Endodermal cell (in vitro differentiated cells): ENCODE measurements around the gene FAM98B. TPM values are rescaled to one million over a fixed set of nuclear protein-coding genes. Genes with fewer than 3 reads are reported as not detected.

Experiments
- DNase-seq: peaks from one replicate; pipeline ENCODE4 v3.0.0-alpha.2; 2017
- H3K27ac ChIP-seq: 2 replicates; pipeline ENCODE4 v1.5.1; 2013; ENCODE audit warnings: mild to moderate bottlenecking, low read depth, low read length, moderate library complexity
- H3K27me3 ChIP-seq: 2 replicates; pipeline ENCODE4 v1.6.1; 2013; ENCODE audit warnings: mild to moderate bottlenecking, low read length, moderate library complexity; ENCODE audit not compliant: insufficient read depth, control insufficient read depth, poor library complexity, severe bottlenecking
- H3K36me3 ChIP-seq: 2 replicates; pipeline ENCODE4 v1.7.0; 2013; ENCODE audit warnings: mild to moderate bottlenecking, low read length, moderate library complexity; ENCODE audit not compliant: control insufficient read depth, insufficient read depth
- H3K4me1 ChIP-seq: one replicate; pipeline ENCODE4 v1.7.0; 2013; ENCODE audit warnings: low read length; ENCODE audit not compliant: control insufficient read depth, insufficient read depth
- H3K4me3 ChIP-seq: 2 replicates; pipeline ENCODE4 v1.5.1; 2013; ENCODE audit warnings: mild to moderate bottlenecking, low read length, moderate library complexity
- H3K9ac ChIP-seq: 2 replicates; pipeline ENCODE4 v1.6.1; 2013; ENCODE audit warnings: mild to moderate bottlenecking, low read length, moderate library complexity; ENCODE audit not compliant: poor library complexity, severe bottlenecking; ENCODE audit errors: extremely low read depth
- H3K9me3 ChIP-seq: 2 replicates; pipeline ENCODE4 v1.6.1; 2013; ENCODE audit warnings: mild to moderate bottlenecking, low read length, moderate library complexity; ENCODE audit not compliant: control insufficient read depth
- H3K27ac Mint-ChIP-seq: 2 replicates; pipeline ENCODE4 v1.8.0; 2020; ENCODE audit warnings: mixed read lengths
- H3K27me3 Mint-ChIP-seq: 2 replicates; pipeline ENCODE4 v1.8.0; 2021; ENCODE audit warnings: mild to moderate bottlenecking, mixed read lengths; ENCODE audit not compliant: insufficient read depth
- H3K36me3 Mint-ChIP-seq: 2 replicates; pipeline ENCODE4 v1.8.0; 2020; ENCODE audit warnings: low read depth, mixed read lengths
- H3K4me1 Mint-ChIP-seq: 2 replicates; pipeline ENCODE4 v1.8.0; 2020; ENCODE audit warnings: mixed read lengths
- H3K4me3 Mint-ChIP-seq: 2 replicates; pipeline ENCODE4 v1.8.0; 2020; ENCODE audit warnings: mild to moderate bottlenecking, moderate library complexity, mixed read lengths
- H3K9me3 Mint-ChIP-seq: 2 replicates; pipeline ENCODE4 v1.8.0; 2020; ENCODE audit warnings: mild to moderate bottlenecking, mixed read lengths
- WGBS, 2 experiments: methylation state at CpG; one replicate each; pipeline versions ENCODE4 v1.1.5 to v1.1.7; 2013; ENCODE audit warnings: missing lambda C conversion rate in 2 of 2, mixed read lengths in 1 of 2; ENCODE audit not compliant: insufficient coverage in 1 of 2, insufficient read length in 1 of 2; 5-methylcytosine and 5-hydroxymethylcytosine counted together
- total RNA-seq, 2 donors: library from RNA; stranded (reverse); fragmentation: NEBNext Ultra II Directional in 1 of 2; extraction: Animal tissue kit (Norgen Biotek cat#: 25700) in 1 of 2; gene quantifications; 2 replicates in 1 of 2; 3 replicates in 1 of 2; pipeline ENCODE4 v1.2.1, GENCODE V29; 2021
- TF ChIP-seq, protein P1 (sequence below): fragments of 200-600 bp; sonication (generic); conservative IDR thresholded peaks from 2 replicates; pipeline ENCODE4 v1.5.0; 2021; ENCODE audit warnings: antibody characterized with exemption, mild to moderate bottlenecking

The FAM98B gene
- total RNA-seq, 2 donors from 2014 or later, result 54.3 to 55.9 TPM

DNA sequence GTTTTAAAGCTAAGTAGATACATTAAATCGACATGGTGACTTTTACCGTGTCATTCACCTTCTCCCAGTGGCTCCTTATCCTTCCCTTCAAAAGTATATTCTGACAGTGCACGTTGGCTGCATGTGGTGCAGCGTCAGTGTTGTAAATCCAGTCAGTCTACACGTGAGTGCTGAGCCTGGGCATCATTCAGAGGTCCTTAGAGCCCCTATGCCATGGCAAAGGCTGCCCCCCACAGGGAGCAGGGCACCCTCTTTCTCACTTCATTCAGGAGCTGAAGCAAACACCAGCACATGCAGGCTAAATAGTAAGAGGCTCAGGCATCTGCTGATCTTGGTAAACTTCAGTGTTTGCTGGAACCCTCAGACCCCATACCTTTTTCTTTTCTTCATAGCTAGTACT is 67.4 kb downstream of the FAM98B start:
- Mint-ChIP-seq H3K4me3 (no peak overlapping the region), H3K4me1 (peaks cover 3% of the 10 kb centered on the region), H3K27ac (no peak overlapping the region), H3K27me3 (peaks cover 10% of the 10 kb centered on the region), H3K9me3 (no peaks in the 10 kb centered on the region), H3K36me3 (peaks cover 6% of the 10 kb centered on the region)
- H3K27ac ChIP-seq, result no peak overlapping the region
- H3K4me3 ChIP-seq, result no peak overlapping the region
- WGBS, 2 experiments, result 81 to 90% methylated on average over 4 to 5 of the region's 5 CpGs
- DNase-seq, result no peak
- no peaks in the 10 kb centered on the region for H3K9me3 ChIP-seq
- H3K27me3 ChIP-seq, result peaks cover 1% of the 10 kb centered on the region
- H3K36me3 ChIP-seq, result no peaks in the 10 kb centered on the region
- no peak overlapping the region for H3K9ac ChIP-seq
- H3K4me1 ChIP-seq, result no peaks in the 10 kb centered on the region
- TF ChIP-seq, protein P1, sequence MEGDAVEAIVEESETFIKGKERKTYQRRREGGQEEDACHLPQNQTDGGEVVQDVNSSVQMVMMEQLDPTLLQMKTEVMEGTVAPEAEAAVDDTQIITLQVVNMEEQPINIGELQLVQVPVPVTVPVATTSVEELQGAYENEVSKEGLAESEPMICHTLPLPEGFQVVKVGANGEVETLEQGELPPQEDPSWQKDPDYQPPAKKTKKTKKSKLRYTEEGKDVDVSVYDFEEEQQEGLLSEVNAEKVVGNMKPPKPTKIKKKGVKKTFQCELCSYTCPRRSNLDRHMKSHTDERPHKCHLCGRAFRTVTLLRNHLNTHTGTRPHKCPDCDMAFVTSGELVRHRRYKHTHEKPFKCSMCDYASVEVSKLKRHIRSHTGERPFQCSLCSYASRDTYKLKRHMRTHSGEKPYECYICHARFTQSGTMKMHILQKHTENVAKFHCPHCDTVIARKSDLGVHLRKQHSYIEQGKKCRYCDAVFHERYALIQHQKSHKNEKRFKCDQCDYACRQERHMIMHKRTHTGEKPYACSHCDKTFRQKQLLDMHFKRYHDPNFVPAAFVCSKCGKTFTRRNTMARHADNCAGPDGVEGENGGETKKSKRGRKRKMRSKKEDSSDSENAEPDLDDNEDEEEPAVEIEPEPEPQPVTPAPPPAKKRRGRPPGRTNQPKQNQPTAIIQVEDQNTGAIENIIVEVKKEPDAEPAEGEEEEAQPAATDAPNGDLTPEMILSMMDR, result no peak

GRCh38 chr15:38522922-38523321 is 69.0 kb downstream of the FAM98B start:
- no peak overlapping the region for H3K27ac Mint-ChIP-seq

DNA sequence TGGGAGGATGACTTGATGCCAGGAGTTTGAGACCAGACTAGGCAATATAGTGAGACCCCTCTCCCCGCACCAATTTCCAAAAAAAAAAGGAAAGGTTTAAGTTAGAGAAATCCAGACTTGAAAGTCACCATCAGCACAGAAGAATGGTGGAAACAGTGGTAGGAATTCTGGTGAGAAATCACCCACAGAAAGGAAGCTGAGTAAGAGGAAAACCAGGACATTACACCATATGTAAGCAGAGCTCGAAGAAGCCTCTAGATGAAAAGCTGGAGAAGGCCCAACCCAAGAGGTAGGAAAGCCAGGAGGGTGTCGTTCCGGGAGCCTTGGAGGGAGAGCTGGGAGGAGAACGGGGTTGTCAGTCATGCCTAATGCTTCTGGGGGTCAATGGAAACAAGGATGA is 70.2 kb downstream of the FAM98B start:
- 90 to 93% methylated on average over 4 to 5 of the region's 5 CpGs for WGBS, 2 experiments
- H3K9me3 ChIP-seq, result no peaks in the 10 kb centered on the region

More at GRCh38 chr15:38522922-38523321, 69.0 kb downstream of the FAM98B start:
- Histone ChIP-seq H3K9ac (no peak overlapping the region), H3K4me1 (no peaks in the 10 kb centered on the region), H3K36me3 (no peaks in the 10 kb centered on the region), H3K4me3 (no peak overlapping the region), H3K27ac (no peak overlapping the region), H3K9me3 (no peaks in the 10 kb centered on the region), H3K27me3 (peaks cover 13% of the 10 kb centered on the region)
- Mint-ChIP-seq H3K36me3 (peaks cover 6% of the 10 kb centered on the region), H3K9me3 (no peaks in the 10 kb centered on the region), H3K4me1 (peaks cover 3% of the 10 kb centered on the region), H3K27me3 (peaks cover 14% of the 10 kb centered on the region), H3K4me3 (no peak overlapping the region)
- TF ChIP-seq, protein P1, result no peak
- no peak for DNase-seq
- WGBS, 2 experiments, result 91 to 94% methylated on average over 3 to 4 of the region's 4 CpGs

More for the DNA sequence above, 70.2 kb downstream of the FAM98B start:
- Histone ChIP-seq H3K27me3 (peaks cover 19% of the 10 kb centered on the region), H3K27ac (no peak overlapping the region), H3K4me3 (no peak overlapping the region), H3K9ac (no peak overlapping the region), H3K4me1 (no peaks in the 10 kb centered on the region), H3K36me3 (no peaks in the 10 kb centered on the region)
- Mint-ChIP-seq H3K36me3 (peaks cover 7% of the 10 kb centered on the region), H3K4me3 (no peak overlapping the region), H3K9me3 (no peaks in the 10 kb centered on the region), H3K4me1 (peaks cover 3% of the 10 kb centered on the region), H3K27me3 (peaks cover 23% of the 10 kb centered on the region), H3K27ac (no peak overlapping the region)
- TF ChIP-seq, protein P1, result no peak
- DNase-seq, result no peak
